ENCODE measurements around the gene ATP1A4.

DNA sequence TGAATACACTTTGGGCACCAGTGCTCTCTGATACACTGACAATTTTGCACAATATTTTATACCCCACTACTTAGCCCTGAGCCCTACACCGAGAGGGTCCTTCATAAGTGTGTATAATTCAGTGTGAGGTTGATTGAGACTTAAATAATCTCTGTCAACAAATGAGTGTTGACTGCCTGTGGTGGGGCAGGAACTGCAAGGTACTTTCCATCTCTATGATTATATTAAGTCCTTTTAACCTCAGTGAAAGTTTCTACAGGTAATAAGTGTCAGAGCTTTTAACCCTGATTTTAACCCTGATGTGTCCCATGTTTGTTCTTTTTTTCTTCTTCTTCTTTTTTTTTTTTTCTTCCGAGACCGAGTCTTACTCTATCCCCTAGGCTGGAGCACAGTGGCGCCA lies 44.7 kb downstream of the ATP1A4 start:
- TF ChIP-seq, protein P1, sequence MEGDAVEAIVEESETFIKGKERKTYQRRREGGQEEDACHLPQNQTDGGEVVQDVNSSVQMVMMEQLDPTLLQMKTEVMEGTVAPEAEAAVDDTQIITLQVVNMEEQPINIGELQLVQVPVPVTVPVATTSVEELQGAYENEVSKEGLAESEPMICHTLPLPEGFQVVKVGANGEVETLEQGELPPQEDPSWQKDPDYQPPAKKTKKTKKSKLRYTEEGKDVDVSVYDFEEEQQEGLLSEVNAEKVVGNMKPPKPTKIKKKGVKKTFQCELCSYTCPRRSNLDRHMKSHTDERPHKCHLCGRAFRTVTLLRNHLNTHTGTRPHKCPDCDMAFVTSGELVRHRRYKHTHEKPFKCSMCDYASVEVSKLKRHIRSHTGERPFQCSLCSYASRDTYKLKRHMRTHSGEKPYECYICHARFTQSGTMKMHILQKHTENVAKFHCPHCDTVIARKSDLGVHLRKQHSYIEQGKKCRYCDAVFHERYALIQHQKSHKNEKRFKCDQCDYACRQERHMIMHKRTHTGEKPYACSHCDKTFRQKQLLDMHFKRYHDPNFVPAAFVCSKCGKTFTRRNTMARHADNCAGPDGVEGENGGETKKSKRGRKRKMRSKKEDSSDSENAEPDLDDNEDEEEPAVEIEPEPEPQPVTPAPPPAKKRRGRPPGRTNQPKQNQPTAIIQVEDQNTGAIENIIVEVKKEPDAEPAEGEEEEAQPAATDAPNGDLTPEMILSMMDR (conservative IDR thresholded peaks at IDR 0.05; ENCODE audit: low read depth, low read length), result no peak
- no peak for TF ChIP-seq EZH2 (IDR thresholded peaks at IDR 0.05; ENCODE audit: borderline replicate concordance, low read depth, low read length, poor library complexity, severe bottlenecking)

Data from A673 (cell line).